Subcutaneous adipose tissue (tissue), 4 donors: ENCODE data around the gene IQCK. TPM values are rescaled to one million over a fixed set of nuclear protein-coding genes. Genes with fewer than 3 reads are reported as not detected.

Source experiments
- total RNA-seq, 4 donors: library from RNA; depleted of rRNA; stranded (reverse); fragments of >200 nt; gene quantifications; one replicate each; pipeline ENCODE4 v1.1.0, GENCODE V29; 2016
- TF ChIP-seq, protein P1 (sequence below): fragments of 450-650 bp; IDR thresholded peaks from one replicate; pipeline ENCODE4 v1.5.1; 2016; ENCODE audit warnings: low read depth, mild to moderate bottlenecking, control low read depth, antibody characterized with exemption, moderate library complexity

IQCK gene
- total RNA-seq, 4 donors from 2014 or later: 16.7 to 37.0 (median 26.9) TPM

GRCh38 chr16:19694989-19695388 is 23.1 kb upstream of the IQCK start:
- TF ChIP-seq, protein P1, sequence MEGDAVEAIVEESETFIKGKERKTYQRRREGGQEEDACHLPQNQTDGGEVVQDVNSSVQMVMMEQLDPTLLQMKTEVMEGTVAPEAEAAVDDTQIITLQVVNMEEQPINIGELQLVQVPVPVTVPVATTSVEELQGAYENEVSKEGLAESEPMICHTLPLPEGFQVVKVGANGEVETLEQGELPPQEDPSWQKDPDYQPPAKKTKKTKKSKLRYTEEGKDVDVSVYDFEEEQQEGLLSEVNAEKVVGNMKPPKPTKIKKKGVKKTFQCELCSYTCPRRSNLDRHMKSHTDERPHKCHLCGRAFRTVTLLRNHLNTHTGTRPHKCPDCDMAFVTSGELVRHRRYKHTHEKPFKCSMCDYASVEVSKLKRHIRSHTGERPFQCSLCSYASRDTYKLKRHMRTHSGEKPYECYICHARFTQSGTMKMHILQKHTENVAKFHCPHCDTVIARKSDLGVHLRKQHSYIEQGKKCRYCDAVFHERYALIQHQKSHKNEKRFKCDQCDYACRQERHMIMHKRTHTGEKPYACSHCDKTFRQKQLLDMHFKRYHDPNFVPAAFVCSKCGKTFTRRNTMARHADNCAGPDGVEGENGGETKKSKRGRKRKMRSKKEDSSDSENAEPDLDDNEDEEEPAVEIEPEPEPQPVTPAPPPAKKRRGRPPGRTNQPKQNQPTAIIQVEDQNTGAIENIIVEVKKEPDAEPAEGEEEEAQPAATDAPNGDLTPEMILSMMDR: no peak

DNA sequence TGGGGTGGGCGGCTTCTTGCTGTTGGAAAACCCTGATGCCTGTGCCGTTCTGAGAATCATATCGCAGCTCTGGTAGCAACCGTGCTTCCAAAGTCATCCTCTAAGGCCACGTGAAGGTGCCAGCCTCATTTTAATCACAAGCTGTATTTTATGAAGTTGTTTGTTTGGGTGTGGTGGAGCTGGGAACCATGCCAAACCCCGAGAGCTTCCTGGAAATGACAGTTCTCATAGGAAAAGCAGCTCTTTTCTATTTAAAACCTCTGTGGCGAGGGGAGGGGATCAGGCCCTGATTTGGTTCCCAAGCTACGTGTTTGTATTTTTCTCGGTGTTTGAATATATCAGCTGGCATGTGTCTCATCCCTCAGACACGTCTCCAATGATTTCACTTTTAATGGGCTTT is 21.7 kb upstream of the IQCK start:
- TF ChIP-seq, protein P1: no peak

DNA sequence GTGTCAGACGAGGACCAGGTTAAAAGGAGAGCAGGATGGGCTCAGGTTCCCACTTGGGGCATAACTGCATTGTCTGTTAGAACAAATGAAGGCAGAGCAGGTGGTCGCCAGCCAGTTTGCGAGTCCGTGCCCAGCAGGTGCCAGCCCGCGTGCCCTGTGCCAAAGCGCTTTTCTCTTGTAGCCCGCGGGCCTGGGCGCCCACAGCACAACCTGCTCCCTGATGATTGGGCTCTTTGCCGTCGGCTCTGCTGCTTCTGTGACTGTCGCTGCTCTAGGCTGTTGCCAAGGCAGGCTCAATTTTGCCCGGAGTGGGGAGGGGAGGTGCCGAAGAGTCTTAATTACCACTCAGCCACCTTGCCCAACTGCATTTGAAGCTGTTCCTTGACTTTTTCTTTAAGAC is 21.1 kb upstream of the IQCK start:
- TF ChIP-seq, protein P1: no peak

- TF ChIP-seq, protein P1: no peak
Measured at GRCh38 chr16:19697756-19698318, 20.2 kb upstream of the IQCK start.

GRCh38 chr16:19698480-19699465 is 19.3 kb upstream of the IQCK start:
- TF ChIP-seq, protein P1: no peak

DNA sequence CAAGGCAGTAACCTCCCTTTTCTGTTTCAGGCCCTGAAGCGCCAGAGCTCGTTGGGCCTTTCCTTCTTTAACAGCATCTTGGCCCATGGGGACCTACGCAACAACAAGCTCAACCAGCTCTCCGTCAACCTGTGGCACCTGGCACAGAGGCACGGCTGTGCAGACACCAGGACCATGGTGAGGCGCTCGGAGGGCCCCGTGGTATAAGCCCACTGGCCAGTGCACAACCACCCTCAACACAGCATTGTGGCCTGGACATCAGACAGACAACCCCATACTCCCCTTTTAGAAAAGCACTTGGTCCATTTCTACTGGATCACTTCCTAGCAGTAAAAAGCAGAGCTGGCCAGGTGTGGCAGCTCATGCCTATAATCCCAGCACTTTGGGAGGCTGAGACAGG is 18.6 kb upstream of the IQCK start:
- TF ChIP-seq, protein P1: no peak

DNA sequence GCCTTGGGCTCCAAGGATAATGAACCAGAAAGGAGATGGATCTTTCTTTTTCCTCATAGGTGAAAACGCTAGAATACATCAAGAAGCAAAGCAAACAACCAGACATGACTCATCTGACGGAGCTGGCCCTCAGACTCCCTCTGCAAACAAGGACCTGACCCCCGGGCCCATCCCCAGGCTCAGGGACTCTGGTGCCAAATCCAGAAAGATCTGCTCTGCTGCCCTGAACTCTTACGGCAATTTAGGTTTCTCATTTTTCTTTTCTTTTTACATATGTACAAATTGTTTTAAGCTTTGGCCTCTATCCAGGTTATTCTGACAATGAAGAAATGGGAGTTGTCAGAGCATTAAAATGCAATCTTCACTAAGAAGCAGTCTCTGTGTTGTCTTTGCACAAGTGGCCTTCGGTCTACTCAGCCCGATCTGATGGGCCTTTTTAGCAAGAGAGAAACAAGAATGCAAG is 17.7 kb upstream of the IQCK start:
- TF ChIP-seq, protein P1: no peak
